Measurements from ENCODE around the gene KRTAP3-3.
"Not testable (repeated sequence)": the region's sequence is repeated elsewhere in the genome, so short reads cannot be mapped to it uniquely, and the experiment has no call there.

KRTAP3-3 gene

DNA sequence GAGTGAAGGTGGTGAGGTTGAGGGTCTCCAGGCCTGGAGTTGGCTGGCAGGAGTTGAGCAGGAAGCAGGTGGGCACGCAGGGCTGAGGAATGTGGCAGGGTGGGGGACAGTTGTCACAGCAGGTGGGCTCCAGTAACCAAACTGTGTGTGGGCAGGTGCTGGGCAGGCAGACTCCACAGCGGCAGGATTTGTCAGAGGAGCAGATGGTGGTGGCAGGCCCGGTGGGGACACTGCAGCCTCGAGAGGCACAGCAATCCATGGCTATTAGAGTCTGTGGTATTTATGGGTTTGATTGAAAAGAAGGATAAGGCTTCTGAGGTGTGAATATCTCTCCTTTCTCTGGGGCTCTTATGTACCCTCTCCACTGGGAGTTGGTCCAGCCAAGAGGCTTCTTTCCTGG is at the start of gene KRTAP3-3:
Gene KRTAP3-3 (minus strand): TSS at position 326 of the 400 bp plus-strand sequence. CDS start 67 bp downstream, at position 259.
- DNase-seq: no peak

GRCh38 chr17:41042953-41043352 is 49.0 kb upstream of the KRTAP3-3 start:
- no peak for DNase-seq

GRCh38 chr17:41040783-41041571 is 47.0 kb upstream of the KRTAP3-3 start, which contains the start of gene KRTAP1-1:
Gene KRTAP1-1, minus strand, starts transcription at chr17:41041450. Its CDS starts 53 bp downstream, at chr17:41041397.
- DNase-seq: not testable (repeated sequence)

GRCh38 chr17:41037853-41038350 is 43.9 kb upstream of the KRTAP3-3 start:
- DNase-seq: no peak

- DNase-seq: not testable (repeated sequence)
Observed at GRCh38 chr17:41034346-41034935, 40.5 kb upstream of the KRTAP3-3 start, which contains the start of gene KRTAP1-3. Gene KRTAP1-3, minus strand, starts transcription at chr17:41034874. Its CDS starts 53 bp downstream, at chr17:41034821.

GRCh38 chr17:41029633-41030245 is 35.8 kb upstream of the KRTAP3-3 start, which contains the start of gene KRTAP1-4:
Gene KRTAP1-4, minus strand, starts transcription at chr17:41030195. Its CDS starts 117 bp downstream, at chr17:41030078.
- DNase-seq: no peak

DNA sequence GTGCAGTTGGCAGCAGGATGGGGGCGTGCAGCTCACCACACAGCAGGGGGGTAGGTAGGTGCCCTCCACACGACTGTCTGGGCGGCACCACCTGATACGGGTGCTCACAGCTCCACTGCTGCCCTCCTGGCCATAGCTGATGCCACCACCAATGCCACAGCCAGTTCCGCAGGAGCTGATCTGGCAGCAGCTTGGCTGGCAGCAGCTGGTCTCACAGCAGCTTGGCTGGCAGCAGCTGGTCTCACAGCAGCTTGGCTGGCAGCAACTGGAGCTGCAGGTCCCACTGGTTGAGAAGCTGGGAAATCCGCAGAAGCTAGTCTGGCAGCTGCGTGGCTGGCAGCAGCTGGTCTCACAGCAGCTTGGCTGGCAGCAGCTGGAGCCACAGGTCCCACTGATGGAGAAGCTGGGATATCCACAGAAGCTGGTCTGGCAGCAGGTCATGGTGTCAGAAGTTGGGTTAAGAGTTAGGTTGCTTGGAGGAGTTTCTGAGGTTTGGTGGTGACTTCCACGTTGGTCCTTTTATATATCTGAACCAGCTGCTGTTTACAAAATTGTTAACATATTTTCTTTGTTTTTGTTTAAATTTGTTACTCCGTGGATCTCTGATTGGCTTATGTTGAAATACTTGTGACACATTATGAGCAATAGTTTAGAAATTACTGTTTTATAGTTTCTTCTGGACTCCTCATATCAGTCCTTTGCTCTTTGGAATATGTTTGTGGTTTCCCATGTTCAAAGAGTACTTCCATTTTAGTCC is 32.9 kb upstream of the KRTAP3-3 start, which contains the start of gene KRTAP1-5:
Gene KRTAP1-5 (minus strand): TSS at position 494 of the 757 bp plus-strand sequence. CDS start 53 bp downstream, at position 441.
- DNase-seq: no peak

DNA sequence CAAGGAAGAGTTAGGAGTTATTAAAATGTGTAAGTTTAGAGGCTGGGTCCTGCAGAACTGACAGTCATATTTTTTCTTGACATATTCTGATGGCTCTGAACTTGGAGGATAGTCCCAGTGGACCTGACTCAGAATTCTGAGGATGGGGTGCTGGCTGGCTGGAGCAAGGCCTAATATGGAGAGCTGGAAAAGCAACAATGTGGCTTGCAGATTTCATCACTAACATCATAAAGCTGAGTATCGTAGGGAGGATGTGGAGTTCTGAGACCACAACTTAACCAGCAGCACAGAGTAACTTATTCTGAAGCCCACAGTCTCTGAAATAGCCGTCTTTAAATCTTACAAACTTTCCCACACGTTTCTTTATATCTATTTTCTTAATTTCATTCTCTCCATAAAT is 30.7 kb upstream of the KRTAP3-3 start:
- DNase-seq: no peak

- DNase-seq: no peak
Observed at GRCh38 chr17:41020336-41020735, 26.4 kb upstream of the KRTAP3-3 start.

DNA sequence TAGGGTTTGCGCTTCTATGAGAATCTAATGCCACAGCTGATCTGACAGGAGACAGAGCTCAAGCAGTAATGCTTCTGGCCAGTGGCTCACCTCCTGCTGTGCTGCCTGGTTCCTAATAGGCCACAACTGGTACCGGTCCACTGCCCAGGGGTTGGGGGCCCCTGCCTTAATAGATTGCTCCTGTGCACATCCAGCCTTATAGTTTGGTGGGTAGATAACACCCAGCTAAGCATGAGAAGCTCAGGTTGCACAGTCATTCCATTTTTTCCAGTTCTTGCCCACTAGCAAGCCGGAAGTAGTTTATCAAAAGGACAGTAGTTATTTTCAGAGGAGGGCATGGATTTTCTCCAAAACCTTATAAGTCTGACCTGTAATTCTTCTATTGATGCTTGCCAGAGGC is 25.5 kb upstream of the KRTAP3-3 start:
- DNase-seq: no peak

DNA sequence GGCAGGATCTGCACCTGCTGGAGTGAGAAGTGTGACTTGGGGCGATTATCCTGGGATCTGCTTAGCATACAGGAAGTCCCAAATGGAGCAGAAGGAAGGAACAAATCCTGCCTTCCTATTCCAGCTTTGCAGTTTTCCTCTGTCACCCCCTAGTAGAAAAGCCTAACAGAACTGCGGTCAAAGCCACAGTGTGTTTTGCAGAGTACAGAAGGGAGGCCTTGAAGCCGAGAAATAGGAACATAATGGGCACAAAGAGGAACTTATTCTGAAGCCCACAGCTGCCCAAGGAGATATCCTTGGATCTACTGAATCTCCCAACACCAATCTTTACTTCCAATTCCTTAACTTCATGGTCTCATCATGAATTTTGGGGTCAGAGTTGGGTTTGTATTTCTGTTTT is 24.6 kb upstream of the KRTAP3-3 start:
- no peak for DNase-seq

DNA sequence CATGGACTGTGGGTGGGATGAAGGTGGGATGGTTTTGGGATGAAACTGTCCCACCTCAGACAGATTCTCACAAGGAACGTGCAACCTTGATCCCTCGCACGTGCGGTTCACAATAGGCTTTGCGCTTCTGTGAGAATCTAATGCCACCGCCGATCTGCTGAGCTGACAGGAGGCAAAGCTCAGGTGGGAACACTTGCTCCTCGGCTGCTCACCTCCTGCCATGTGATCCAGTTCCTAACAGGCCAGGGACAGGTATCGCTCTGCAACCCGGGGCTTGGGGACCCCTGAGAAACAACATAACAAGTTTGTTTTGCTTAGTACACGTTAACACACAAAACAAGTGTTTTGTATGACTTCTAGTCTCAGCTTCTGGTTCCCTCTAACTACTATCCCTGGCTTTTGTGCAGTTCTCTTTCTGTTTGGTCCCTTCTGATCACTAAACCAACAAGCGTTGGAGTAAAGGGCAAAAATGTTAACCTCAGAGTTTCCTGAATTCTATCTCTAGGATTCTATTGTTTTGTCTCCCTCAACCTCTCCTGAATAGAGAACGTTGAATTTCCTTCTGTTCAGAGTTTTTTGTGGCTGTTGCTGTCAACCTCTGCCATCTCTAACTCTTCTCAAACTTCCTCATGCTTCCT is 22.7 kb upstream of the KRTAP3-3 start:
- DNase-seq: no peak

DNA sequence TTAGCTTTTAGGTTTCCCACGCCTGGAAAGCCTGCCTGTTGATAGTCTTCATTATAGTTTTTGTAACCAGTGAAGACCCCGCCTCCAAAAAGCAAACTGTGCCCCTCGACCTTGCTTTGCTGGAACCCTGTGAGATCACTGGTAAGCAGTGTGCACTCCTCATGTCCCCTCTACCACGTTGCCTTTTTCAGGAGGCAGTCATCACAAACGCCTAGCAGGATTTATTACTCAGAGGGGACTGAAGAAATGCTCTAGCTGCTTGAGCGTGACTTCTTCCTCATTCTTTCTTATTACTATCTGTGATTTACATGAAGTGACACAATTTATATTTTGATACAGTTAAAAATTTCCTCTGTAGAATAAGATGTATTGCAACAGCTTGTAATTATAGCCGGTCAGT is 21.5 kb upstream of the KRTAP3-3 start:
- no peak for DNase-seq

DNA sequence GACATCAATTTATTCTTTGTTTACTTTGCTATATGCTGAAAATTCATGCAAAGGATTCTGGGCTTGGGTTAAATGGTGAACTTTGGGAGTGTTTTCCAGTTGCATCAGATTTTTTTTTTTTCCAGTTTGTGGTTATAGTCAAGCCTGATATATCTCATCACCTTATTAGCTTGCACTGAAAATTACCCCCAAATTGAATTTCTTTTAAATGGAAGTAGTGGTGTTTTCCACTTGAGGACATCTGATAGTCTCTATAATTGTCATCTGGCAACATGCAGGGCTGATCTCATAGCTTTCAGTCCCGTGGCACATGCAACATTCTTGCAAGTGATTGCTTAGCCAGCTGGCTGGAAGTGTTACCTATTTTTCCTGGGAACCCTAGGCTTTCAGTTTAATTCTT is 19.6 kb upstream of the KRTAP3-3 start:
- DNase-seq: no peak

DNA sequence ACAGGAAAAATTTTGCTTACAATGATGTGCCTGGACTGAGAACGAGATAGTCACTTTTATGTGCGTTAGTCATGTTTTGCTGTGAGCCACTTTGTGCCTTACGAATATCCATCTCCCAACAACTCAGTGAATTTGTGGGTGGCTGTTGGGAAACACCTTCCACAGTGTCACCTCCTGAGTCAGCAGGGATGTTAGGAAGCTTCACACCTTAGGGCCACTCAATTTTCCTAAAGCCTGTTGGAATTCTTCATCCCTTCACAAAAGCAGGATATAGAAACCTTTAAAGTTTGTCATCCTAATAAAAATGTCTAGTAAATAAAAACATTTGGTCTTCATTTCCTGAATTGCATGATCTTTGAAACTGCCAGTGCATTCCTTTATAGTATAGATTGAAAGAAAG is 19.2 kb upstream of the KRTAP3-3 start:
- DNase-seq: no peak

- DNase-seq: no peak
Observed at GRCh38 chr17:41012326-41013120, 18.6 kb upstream of the KRTAP3-3 start.

- DNase-seq: no peak
Observed at GRCh38 chr17:41010441-41010840, 16.5 kb upstream of the KRTAP3-3 start.

- no peak for DNase-seq
Observed at GRCh38 chr17:41009936-41010335, 16.0 kb upstream of the KRTAP3-3 start.

DNA sequence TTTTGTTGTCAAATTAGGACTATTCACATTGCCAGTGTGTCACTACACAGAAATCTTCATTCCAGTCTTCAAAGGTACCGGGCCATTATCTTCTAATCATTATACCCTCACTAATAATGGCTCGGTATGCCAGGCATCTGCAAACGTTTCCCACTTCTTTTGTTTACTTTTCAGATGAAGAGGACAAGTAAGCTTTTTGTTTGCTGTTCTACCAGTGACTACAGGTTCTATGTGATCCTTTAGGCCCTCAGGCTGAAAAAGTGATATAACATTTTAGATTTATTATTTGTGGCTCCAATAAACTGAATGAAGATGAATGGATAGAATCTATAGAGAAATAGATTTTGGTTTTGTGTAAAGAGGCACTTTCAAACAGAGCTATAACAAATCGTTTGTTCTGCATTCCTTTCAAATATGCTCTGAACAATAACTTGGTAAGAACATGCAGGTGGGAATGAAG is 15.4 kb upstream of the KRTAP3-3 start:
- no peak for DNase-seq

- DNase-seq: peak; percentile 16
Observed at GRCh38 chr17:41008811-41009210, 14.8 kb upstream of the KRTAP3-3 start, which contains the start of gene KRTAP3-1. Gene KRTAP3-1, minus strand, starts transcription at chr17:41009128. Its CDS starts 54 bp downstream, at chr17:41009074.

DNA sequence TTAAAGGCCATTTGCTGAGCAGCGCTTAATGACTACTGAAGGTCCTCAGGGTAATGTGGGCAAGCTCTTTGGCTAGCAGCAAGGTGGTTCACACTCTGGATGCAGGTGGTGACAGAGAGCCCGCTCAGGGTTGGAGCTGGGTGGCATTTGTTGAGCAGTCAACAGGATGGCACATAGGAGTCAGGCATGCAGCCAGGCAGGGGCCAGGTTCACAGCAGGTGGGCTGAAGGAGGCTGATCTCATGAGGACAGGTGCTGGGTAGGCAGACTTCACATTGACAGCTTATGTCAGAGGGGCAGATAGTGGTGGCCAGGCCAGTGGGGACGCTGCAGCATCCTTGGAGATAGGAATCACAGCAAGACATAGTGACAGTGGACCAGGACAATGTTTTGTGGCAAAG is 10.4 kb upstream of the KRTAP3-3 start:
- peak; percentile 5 for DNase-seq

Data from SHP77 treated with DMSO at 0.1 percent for 48 hours (cell line).